ENCODE data around the gene C16orf96.

The C16orf96 gene

DNA sequence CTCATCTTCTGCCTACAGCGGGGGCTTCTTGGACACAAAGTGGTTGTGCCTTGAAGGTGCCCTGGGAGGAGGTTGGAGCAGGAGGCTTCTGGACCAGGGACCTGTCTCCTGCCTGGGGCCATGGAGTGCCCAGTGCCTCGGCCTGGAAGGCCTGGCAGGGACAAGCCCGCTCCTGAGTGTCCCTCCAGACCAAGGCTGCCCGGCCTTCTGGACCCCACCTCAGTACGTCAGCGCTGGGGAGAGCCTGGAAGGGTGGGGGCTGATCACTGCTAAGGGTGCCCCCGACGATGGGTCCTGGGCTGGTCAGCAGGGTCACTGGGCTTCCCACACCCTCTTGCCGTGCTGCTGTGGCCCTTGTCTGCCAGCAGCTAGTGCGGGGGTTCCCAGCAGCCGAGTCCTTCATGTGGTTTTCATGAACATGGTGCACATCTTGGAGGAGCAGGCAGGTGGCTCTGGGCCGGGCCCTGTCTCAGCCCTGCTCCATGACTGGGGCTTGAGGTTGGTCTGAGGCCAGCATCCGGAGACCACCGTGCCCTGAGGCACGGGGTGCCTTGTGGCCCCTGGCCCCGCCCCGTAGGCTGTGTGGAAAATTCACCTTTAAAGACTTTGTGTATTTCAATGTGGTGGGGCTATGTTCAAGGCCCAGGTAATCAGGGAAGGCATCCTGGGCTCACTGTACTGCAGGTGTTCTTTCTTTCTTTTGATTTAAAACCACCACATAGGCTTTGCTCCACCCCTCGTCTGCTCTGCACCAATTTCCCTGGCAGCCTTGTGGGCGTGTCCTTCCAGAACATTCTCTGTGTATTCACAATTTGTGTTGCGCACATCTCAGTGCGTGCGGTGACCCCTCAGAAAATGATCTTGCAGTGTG, 90.9 kb downstream of the C16orf96 start:
- no peak for DNase-seq (ENCODE audit: low read depth)

DNA sequence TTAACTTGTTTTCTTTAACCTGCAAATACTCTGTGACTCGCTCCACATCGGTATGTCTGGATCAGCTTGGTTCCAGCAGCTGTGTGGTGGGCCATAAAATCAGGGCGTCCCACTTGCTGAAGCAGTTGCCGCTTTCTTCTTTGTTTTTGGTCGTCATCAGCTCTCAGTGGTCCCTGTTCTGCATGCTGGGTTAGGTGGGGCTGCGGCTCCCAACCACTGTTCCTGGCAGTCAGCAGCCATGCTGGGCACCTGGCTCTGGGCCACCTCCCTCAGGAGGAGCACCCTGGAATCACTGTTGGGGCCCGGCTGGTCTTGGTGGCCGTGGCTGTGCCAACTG, 91.5 kb downstream of the C16orf96 start:
- DNase-seq (ENCODE audit: low read depth), result no peak

DNA sequence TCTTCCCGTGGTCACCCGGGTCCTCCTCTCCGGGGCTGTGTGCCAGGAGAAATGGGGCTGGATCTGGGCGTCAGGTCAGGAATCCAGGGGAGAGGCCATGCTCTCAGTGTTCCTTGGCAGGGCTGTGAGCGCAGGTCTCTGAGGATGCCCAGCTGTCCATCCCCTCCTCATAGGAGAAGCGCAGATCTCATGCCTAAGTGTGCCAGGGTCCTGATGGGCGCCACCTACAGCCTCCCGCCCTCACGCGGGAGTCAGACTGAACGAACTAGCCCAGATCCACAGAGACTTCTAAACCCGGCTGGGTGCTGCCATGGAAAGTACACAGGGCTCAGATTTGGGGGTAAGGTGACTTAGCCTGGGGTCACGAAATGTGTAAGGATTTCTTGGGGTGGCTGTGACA, 92.8 kb downstream of the C16orf96 start:
- DNase-seq (ENCODE audit: low read depth), result no peak

DNA sequence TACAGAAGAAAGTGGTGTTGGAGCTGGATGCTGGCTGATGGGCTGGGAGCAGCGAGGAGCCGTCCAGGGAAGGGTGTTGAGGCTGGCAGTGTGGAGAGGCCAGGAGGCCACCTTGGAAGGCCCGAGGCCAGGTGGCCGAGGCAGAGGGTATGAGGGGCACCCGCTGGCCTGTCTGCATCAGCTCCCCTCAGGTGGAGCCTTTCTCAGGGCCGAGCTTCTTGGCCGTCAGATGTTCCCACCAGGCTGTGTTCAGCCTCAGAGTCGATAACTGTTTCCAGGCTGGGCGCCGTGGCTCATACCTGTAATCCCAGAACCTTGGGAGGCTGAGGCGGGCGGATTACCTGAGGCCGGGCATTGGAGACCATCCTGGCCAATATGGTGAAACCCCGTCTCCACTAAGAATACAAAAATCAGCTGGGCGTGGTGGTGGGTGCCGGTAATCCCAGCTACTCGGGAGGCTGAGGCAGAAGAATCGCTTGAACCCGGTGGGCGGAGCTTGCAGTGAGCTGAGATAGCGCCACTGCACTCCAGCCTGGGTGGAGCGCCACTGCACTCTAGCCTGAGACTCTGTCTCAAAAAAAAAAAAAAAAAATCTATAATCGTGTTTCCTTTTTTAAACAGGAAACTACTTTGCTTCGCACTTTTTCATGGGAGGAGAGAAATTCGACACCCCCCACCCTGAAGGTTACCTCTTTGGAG, 93.8 kb downstream of the C16orf96 start:
- no peak for DNase-seq (ENCODE audit: low read depth)
